Immature natural killer cell (primary cell): ENCODE data around the gene METRNL. TPM values are rescaled to one million over a fixed set of nuclear protein-coding genes. Genes with fewer than 3 reads are reported as not detected.
A peak's percentile ranks its signal among the peaks of the same experiment; 100 is the strongest.
"Not testable (repeated sequence)": the region's sequence is repeated elsewhere in the genome, so short reads cannot be mapped to it uniquely, and the experiment has no call there.

Experiments used
- DNase-seq, 3 donors: peaks; one replicate each; pipeline ENCODE4 v3.0.0; 2022; ENCODE audit warnings: mixed read lengths in 1 of 3
- H3K27ac Mint-ChIP-seq, 6 donors: one replicate each; pipeline ENCODE4 v1.8.0; 2020; ENCODE audit warnings: mixed read lengths in 6 of 6, mild to moderate bottlenecking in 5 of 6, inconsistent platforms in 4 of 6, moderate library complexity in 3 of 6
- H3K27me3 Mint-ChIP-seq, 3 donors: one replicate each; pipeline ENCODE4 v1.8.0; 2020 to 2021; ENCODE audit warnings: low read depth in 3 of 3, mild to moderate bottlenecking in 3 of 3, mixed read lengths in 3 of 3, moderate library complexity in 3 of 3, inconsistent platforms in 1 of 3
- H3K36me3 Mint-ChIP-seq, 3 donors: one replicate each; pipeline ENCODE4 v1.8.0; 2020; ENCODE audit warnings: mixed read lengths in 3 of 3, inconsistent platforms in 2 of 3, mild to moderate bottlenecking in 2 of 3
- H3K4me1 Mint-ChIP-seq, 2 donors: one replicate each; pipeline ENCODE4 v1.8.0; 2020; ENCODE audit warnings: inconsistent platforms in 2 of 2, mild to moderate bottlenecking in 2 of 2, mixed read lengths in 2 of 2, moderate library complexity in 1 of 2
- H3K4me3 Mint-ChIP-seq, 5 donors: one replicate each; pipeline ENCODE4 v1.8.0; 2020; ENCODE audit warnings: mild to moderate bottlenecking in 5 of 5, mixed read lengths in 5 of 5, inconsistent platforms in 3 of 5, moderate library complexity in 3 of 5
- H3K9me3 Mint-ChIP-seq, 6 donors: one replicate each; pipeline ENCODE4 v1.8.0; 2020; ENCODE audit warnings: mild to moderate bottlenecking in 6 of 6, mixed read lengths in 6 of 6, inconsistent platforms in 4 of 6, moderate library complexity in 3 of 6
- polyA plus RNA-seq, 3 donors: library from polyadenylated mRNA; unstranded; fragments of 300-500 nt; fragmentation: Illumina TruSeq; gene quantifications; one replicate each; pipeline ENCODE4 v1.2.3, GENCODE V29; 2021

METRNL gene
- polyA plus RNA-seq, 3 donors from 2014 or later, result 13.6 to 72.3 (median 49.2) TPM

DNA sequence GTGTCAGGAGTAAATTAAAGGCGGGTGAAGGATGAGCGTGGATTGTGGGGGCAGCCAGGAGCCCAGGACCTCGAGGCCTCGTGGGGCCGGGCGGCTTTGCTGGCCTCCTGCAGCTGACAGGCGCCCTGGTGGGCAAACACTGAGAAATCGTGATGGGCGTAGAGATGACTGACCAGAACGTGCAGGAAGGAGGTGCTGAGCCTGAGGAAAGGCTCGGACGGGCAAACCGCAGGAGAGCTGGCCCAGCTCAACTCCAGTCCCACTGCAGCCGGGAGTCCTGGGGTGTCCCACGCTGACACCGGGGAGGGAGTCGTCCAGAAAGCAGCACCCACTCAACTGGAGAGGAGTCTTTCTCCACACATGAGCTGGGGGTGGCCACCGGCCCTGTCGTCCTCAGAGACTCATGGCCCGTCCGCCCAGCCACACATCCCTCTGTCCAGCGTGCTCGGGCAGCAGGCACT, 36.9 kb downstream of the METRNL start:
- H3K4me1 Mint-ChIP-seq, result peaks cover 25% of the 10 kb centered on the region in 2 donors
- no peaks in the 10 kb centered on the region for H3K9me3 Mint-ChIP-seq
- DNase-seq, result no peak
- H3K4me3 Mint-ChIP-seq, result no peak overlapping the region
- no peaks in the 10 kb centered on the region for H3K36me3 Mint-ChIP-seq
- H3K27me3 Mint-ChIP-seq, result peaks cover 9 to 72% (median 14%) of the 10 kb centered on the region in 3 donors
- no peak overlapping the region for H3K27ac Mint-ChIP-seq

DNA sequence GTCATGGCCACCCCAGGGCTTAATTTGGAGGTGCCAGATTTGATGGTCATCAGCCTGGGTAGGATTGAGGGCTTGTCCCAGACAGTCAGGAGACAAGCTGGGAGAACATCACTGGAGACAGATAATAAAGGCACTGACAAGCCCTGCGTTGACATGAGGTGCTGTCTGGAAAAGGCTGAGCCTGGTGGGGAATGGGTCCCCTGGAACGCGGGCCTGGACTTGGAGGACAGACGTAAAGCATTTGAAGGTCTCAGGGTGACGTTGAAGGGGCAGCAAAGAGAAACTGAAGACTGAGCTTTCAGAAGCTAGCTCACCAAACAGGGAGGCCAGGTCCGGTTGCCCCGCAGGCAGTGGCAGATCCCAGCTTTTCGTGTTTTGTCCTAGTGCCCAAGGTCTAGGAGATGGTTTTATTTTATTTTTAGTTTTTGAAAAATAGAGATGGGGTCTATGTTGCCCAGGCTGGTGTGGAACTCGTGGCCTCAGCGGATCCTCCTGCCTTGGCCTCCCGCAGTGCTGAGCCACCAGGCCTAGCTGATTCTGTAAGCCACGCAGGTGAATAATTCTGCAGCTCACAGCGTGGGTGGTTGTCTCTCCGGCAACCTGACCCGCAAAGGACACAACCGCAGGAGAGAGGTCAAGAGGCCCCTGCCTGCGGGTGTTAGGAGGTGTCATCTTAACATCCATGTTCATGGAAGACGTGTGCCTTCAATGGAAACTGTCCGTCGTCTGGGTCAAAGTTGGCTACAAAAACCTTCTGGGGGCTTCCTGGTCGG, 37.6 kb downstream of the METRNL start:
- Mint-ChIP-seq H3K36me3 (no peaks in the 10 kb centered on the region), H3K9me3 (no peaks in the 10 kb centered on the region), H3K4me3 (no peak overlapping the region), H3K27ac (no peak overlapping the region), H3K27me3 (peaks cover 11 to 72% (median 17%) of the 10 kb centered on the region in 3 donors), H3K4me1 (peaks cover 27 to 30% of the 10 kb centered on the region in 2 donors)
- no peak for DNase-seq

- H3K4me3 Mint-ChIP-seq, result no peak overlapping the region
- peaks cover 17 to 72% (median 22%) of the 10 kb centered on the region in 3 donors for H3K27me3 Mint-ChIP-seq
- no peak overlapping the region for H3K27ac Mint-ChIP-seq
- H3K4me1 Mint-ChIP-seq, result peaks cover 32 to 36% of the 10 kb centered on the region in 2 donors
- no peak for DNase-seq
- peaks cover 0 to 2% (median 0%) of the 10 kb centered on the region in 6 donors for H3K9me3 Mint-ChIP-seq
- H3K36me3 Mint-ChIP-seq, result no peaks in the 10 kb centered on the region
Observed at GRCh38 chr17:83117583-83117982, 38.2 kb downstream of the METRNL start.

- H3K4me3 Mint-ChIP-seq, result no peak overlapping the region
- peaks cover 0 to 2% (median 0%) of the 10 kb centered on the region in 6 donors for H3K9me3 Mint-ChIP-seq
- no peaks in the 10 kb centered on the region for H3K36me3 Mint-ChIP-seq
- peaks cover 34 to 42% of the 10 kb centered on the region in 2 donors for H3K4me1 Mint-ChIP-seq
- peak overlapping the region in 4 of 6 donors; percentile 26 to 76 (median 44) for H3K27ac Mint-ChIP-seq
- H3K27me3 Mint-ChIP-seq, result peaks cover 24 to 74% (median 29%) of the 10 kb centered on the region in 3 donors
- DNase-seq, result no peak
Observed at GRCh38 chr17:83118071-83118841, 38.8 kb downstream of the METRNL start.

- DNase-seq, result no peak
- H3K9me3 Mint-ChIP-seq, result peaks cover 0 to 2% (median 0%) of the 10 kb centered on the region in 6 donors
- H3K27me3 Mint-ChIP-seq, result peaks cover 40 to 81% (median 48%) of the 10 kb centered on the region in 3 donors
- H3K4me1 Mint-ChIP-seq, result peaks cover 45 to 56% of the 10 kb centered on the region in 2 donors
- peak overlapping the region in 5 of 6 donors; percentile 32 to 83 (median 67) for H3K27ac Mint-ChIP-seq
- no peaks in the 10 kb centered on the region for H3K36me3 Mint-ChIP-seq
- H3K4me3 Mint-ChIP-seq, result peak overlapping the region in 2 of 5 donors; percentile 21 to 63
Observed at GRCh38 chr17:83119987-83120864, 40.8 kb downstream of the METRNL start.

- not testable (repeated sequence) for H3K36me3 Mint-ChIP-seq, DNase-seq, H3K9me3 Mint-ChIP-seq
- Mint-ChIP-seq H3K27me3 (peaks cover 48 to 77% (median 57%) of the 10 kb centered on the region in 3 donors), H3K27ac (peak overlapping the region in 4 of 6 donors; percentile 75 to 96 (median 84)), H3K4me3 (peak overlapping the region in 2 of 5 donors; percentile 33 to 59), H3K4me1 (peaks cover 56 to 68% of the 10 kb centered on the region in 2 donors)
Observed at GRCh38 chr17:83121473-83121872, 42.1 kb downstream of the METRNL start.

- DNase-seq, result no peak
Observed at GRCh38 chr17:83121921-83122820, 42.8 kb downstream of the METRNL start.

GRCh38 chr17:83122834-83123233, 43.4 kb downstream of the METRNL start:
- no peak for DNase-seq
- Mint-ChIP-seq H3K4me1 (peaks cover 55 to 68% of the 10 kb centered on the region in 2 donors), H3K27ac (peak overlapping the region in 5 of 6 donors; percentile 76 to 96 (median 91)), H3K9me3 (peaks cover 0 to 2% (median 0%) of the 10 kb centered on the region in 6 donors), H3K36me3 (no peaks in the 10 kb centered on the region), H3K27me3 (peaks cover 48 to 74% (median 58%) of the 10 kb centered on the region in 3 donors), H3K4me3 (peak overlapping the region in 4 of 5 donors; percentile 12 to 50 (median 32))

More at GRCh38 chr17:83121921-83122820, 42.8 kb downstream of the METRNL start:
- Mint-ChIP-seq H3K27me3 (peaks cover 48 to 76% (median 60%) of the 10 kb centered on the region in 3 donors), H3K4me1 (peaks cover 59 to 68% of the 10 kb centered on the region in 2 donors), H3K36me3 (no peaks in the 10 kb centered on the region), H3K9me3 (peaks cover 0 to 2% (median 0%) of the 10 kb centered on the region in 6 donors), H3K4me3 (peak overlapping the region in 3 of 5 donors; percentile 12 to 59 (median 24)), H3K27ac (peak overlapping the region in 5 of 6 donors; percentile 74 to 96 (median 77))

- Mint-ChIP-seq H3K4me3 (peak overlapping the region in 4 of 5 donors; percentile 45 to 75 (median 70)), H3K4me1 (peaks cover 44 to 59% of the 10 kb centered on the region in 2 donors), H3K36me3 (no peaks in the 10 kb centered on the region), H3K9me3 (peaks cover 0 to 2% (median 0%) of the 10 kb centered on the region in 6 donors), H3K27ac (peak overlapping the region in 5 of 6 donors; percentile 77 to 98 (median 92)), H3K27me3 (peaks cover 45 to 62% (median 55%) of the 10 kb centered on the region in 3 donors)
- peak; percentile 79 to 85 (median 82) for DNase-seq
Observed at GRCh38 chr17:83123896-83124801, 44.7 kb downstream of the METRNL start.

DNA sequence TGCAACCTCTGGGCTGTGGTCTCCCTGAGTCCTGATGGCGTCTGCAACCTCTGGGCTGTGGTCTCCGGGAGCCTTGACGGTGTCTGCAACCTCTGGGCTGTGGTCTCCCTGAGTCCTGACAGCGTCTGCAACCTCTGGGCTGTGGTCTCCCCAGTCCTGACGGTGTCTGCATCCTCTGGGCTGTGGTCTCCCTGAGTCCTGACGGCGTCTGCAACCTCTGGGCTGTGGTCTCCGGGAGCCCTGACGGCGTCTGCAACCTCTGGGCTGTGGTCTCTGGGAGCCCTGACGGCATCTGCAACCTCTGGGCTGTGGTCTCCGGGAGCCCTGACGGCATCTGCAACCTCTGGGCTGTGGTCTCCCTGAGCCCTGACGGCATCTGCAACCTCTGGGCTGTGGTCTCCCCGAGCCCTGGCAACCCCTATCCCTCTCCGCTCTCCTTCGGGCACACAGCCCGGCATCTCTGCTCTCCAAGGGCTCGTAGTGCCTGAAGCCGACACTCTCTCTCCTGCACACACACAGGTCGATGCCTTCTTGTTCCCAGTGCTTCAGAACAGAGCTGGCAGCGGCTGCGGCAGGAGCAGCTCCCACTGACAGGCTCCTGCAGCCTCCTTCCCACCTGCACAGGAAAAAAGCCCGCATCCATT, 45.6 kb downstream of the METRNL start:
- peak overlapping the region; percentile 67 to 77 (median 75) for H3K4me3 Mint-ChIP-seq
- peaks cover 0 to 2% (median 0%) of the 10 kb centered on the region in 6 donors for H3K9me3 Mint-ChIP-seq
- peak overlapping the region; percentile 81 to 98 (median 96) for H3K27ac Mint-ChIP-seq
- peak; percentile 82 to 88 (median 84) for DNase-seq
- H3K4me1 Mint-ChIP-seq, result peaks cover 41 to 51% of the 10 kb centered on the region in 2 donors
- peaks cover 45 to 58% (median 52%) of the 10 kb centered on the region in 3 donors for H3K27me3 Mint-ChIP-seq
- H3K36me3 Mint-ChIP-seq, result no peaks in the 10 kb centered on the region
